MM.1S (cell line): ENCODE data around the gene GRIK1.

ENCODE experiments used
- DNase-seq: peaks from one replicate; pipeline ENCODE4 v3.0.0-alpha.2; 2015
- H2AFZ ChIP-seq: fragments of 300-600 bp; sonication (generic); 2 replicates; pipeline ENCODE4 v1.6.0; 2016; ENCODE audit warnings: antibody characterized with exemption, low read length
- H3F3A ChIP-seq: fragments of 300-600 bp; sonication (generic); 2 replicates; pipeline ENCODE4 v1.6.1; 2016; ENCODE audit warnings: mild to moderate bottlenecking, antibody characterized with exemption, low read length, moderate library complexity, mixed read lengths; ENCODE audit not compliant: insufficient read depth
- H3K27ac ChIP-seq: fragments of 300-600 bp; sonication (generic); 2 replicates; pipeline ENCODE4 v1.5.1; 2016; ENCODE audit warnings: mild to moderate bottlenecking, low read length
- H3K27me3 ChIP-seq: fragments of 300-600 bp; sonication (generic); replicated peaks from 2 replicates; pipeline ENCODE4 v1.6.0; 2016; ENCODE audit warnings: low read length; ENCODE audit not compliant: insufficient read depth
- H3K36me3 ChIP-seq: fragments of 300-600 bp; sonication (generic); replicated peaks from 2 replicates; pipeline ENCODE4 v1.6.1; 2016; ENCODE audit warnings: mild to moderate bottlenecking, low read length, mixed read lengths; ENCODE audit not compliant: insufficient read depth
- H3K4me1 ChIP-seq: fragments of 300-600 bp; sonication (generic); 2 replicates; pipeline ENCODE4 v1.6.1; 2016; ENCODE audit warnings: low read length, mixed read lengths
- H3K4me2 ChIP-seq: fragments of 300-600 bp; sonication (generic); 2 replicates; pipeline ENCODE4 v1.6.0; 2016; ENCODE audit warnings: low read depth, low read length
- H3K4me3 ChIP-seq: fragments of 300-600 bp; sonication (generic); 2 replicates; pipeline ENCODE4 v1.5.1; 2016; ENCODE audit warnings: low read length, mixed read lengths
- H3K79me2 ChIP-seq: fragments of 300-600 bp; sonication (generic); 2 replicates; pipeline ENCODE4 v1.6.1; 2016; ENCODE audit warnings: mixed run types, low read length, mixed read lengths
- H3K9ac ChIP-seq: fragments of 300-600 bp; sonication (generic); 2 replicates; pipeline ENCODE4 v1.6.1; 2016; ENCODE audit warnings: low read length, mixed read lengths
- H3K9me2 ChIP-seq: fragments of 300-600 bp; sonication (generic); replicated peaks from 2 replicates; pipeline ENCODE4 v1.6.1; 2016; ENCODE audit warnings: mild to moderate bottlenecking, low read length, mixed read lengths; ENCODE audit not compliant: insufficient read depth
- H3K9me3 ChIP-seq: fragments of 300-600 bp; sonication (generic); replicated peaks from 2 replicates; pipeline ENCODE4 v1.6.1; 2016; ENCODE audit warnings: mild to moderate bottlenecking, low read length, mixed read lengths; ENCODE audit not compliant: insufficient read depth
- H4K20me1 ChIP-seq: fragments of 300-600 bp; sonication (generic); 2 replicates; pipeline ENCODE4 v1.6.1; 2016; ENCODE audit warnings: mild to moderate bottlenecking, low read length, moderate library complexity, mixed read lengths; ENCODE audit not compliant: insufficient read depth
- CTCF ChIP-seq: fragments of 300-600 bp; sonication (generic); IDR thresholded peaks from 2 replicates; pipeline ENCODE4 v1.5.1; 2016; ENCODE audit warnings: antibody characterized with exemption, low read length, mixed read lengths
- EZH2 ChIP-seq: fragments of 300-600 bp; sonication (generic); optimal IDR thresholded peaks from 2 replicates; pipeline ENCODE3; 2017; ENCODE audit warnings: low read depth, mild to moderate bottlenecking, antibody characterized with exemption, low read length, mixed read lengths
- EZH2phosphoT487 ChIP-seq: fragments of 300-600 bp; sonication (generic); IDR thresholded peaks from 2 replicates; pipeline ENCODE4 v1.6.1; 2018; ENCODE audit warnings: antibody characterized with exemption, low read length

The GRIK1 gene

DNA sequence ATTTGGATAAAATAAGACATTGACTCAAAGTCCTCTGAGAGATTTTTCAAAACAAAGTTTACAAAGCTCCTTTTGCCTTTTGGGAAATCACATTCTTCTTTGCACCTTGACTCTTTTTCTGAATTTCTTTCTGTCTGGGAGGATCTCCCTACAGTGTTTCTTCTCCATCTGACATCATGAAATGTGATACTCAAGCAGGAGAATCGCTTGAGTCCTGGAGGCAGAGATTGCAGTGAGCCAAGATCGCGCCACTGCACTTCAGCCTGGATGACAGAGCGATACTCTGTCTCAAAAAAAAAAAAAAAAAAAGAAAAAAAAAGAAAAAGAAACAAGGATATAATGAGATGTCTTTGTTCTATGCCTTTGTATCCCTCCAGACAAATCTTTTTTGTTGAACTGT, 13.3 kb upstream of the GRIK1 start:
- TF ChIP-seq CTCF (no peak), EZH2 (no peak), EZH2phosphoT487 (no peak)
- Histone ChIP-seq H3K9ac (no peak overlapping the region), H3K4me2 (no peak overlapping the region), H3K9me3 (no peaks in the 10 kb centered on the region), H3K4me1 (no peaks in the 10 kb centered on the region), H3K27me3 (no peaks in the 10 kb centered on the region), H3K36me3 (no peaks in the 10 kb centered on the region), H3K9me2 (no peaks in the 10 kb centered on the region), H3F3A (no peaks in the 10 kb centered on the region), H3K4me3 (no peak overlapping the region), H4K20me1 (no peaks in the 10 kb centered on the region), H3K27ac (no peak overlapping the region), H3K79me2 (no peaks in the 10 kb centered on the region), H2AFZ (no peak overlapping the region)
- no peak for DNase-seq

DNA sequence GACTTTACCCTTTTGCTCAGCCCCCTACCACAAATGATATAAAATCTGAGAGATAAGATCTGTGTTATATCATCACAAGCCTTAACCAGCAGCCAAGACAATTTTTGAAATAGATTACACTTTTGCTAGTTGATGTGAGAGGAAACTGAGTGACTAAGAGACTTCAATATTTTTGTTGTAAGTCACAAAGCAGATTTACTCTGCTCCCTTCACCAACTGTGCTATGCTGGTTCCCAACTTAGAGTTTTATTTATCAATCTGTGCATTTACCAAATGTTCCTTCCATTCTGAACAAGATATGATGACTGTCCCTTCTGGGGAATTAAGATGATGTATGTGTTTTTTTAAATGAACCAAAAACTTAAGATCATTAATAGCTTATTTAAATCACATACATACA, 12.1 kb upstream of the GRIK1 start:
- Histone ChIP-seq H3K27ac (no peak overlapping the region), H3K4me3 (no peak overlapping the region), H3K9me2 (no peaks in the 10 kb centered on the region), H4K20me1 (no peaks in the 10 kb centered on the region), H3K9ac (no peak overlapping the region), H2AFZ (no peak overlapping the region), H3F3A (no peaks in the 10 kb centered on the region), H3K4me1 (no peaks in the 10 kb centered on the region), H3K27me3 (no peaks in the 10 kb centered on the region), H3K79me2 (no peaks in the 10 kb centered on the region), H3K4me2 (no peak overlapping the region), H3K36me3 (no peaks in the 10 kb centered on the region), H3K9me3 (no peaks in the 10 kb centered on the region)
- no peak for DNase-seq
- TF ChIP-seq CTCF, result no peak
- TF ChIP-seq EZH2, result no peak
- TF ChIP-seq EZH2phosphoT487, result no peak

DNA sequence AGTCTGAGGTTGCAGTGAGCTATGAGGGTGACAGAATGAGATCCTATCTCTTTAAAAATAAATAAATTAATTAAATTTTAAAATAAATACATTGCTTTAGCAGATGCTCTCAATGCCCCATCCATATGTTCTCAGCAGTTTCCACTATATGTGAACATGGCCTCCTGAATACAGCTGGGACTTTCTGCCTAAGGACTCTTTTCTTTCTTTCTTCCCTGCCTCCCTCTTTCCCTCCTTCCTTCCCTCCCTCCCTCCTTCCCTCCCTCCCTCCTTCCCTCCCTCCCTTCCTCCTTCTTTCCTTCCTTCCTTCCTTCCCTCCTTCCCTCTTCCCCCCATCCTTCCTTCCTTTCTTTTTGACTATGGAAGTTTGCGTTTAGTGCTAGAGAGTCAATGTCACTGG, 10.2 kb upstream of the GRIK1 start:
- Histone ChIP-seq H2AFZ (no peak overlapping the region), H3K9me3 (no peaks in the 10 kb centered on the region), H3K4me1 (no peaks in the 10 kb centered on the region), H3K27ac (no peak overlapping the region), H3K79me2 (no peaks in the 10 kb centered on the region), H3F3A (no peaks in the 10 kb centered on the region), H3K27me3 (no peaks in the 10 kb centered on the region), H3K9ac (no peak overlapping the region), H3K4me3 (no peak overlapping the region), H3K4me2 (no peak overlapping the region), H3K9me2 (no peaks in the 10 kb centered on the region), H4K20me1 (no peaks in the 10 kb centered on the region), H3K36me3 (no peaks in the 10 kb centered on the region)
- no peak for DNase-seq
- TF ChIP-seq CTCF (no peak), EZH2phosphoT487 (no peak), EZH2 (no peak)

- TF ChIP-seq EZH2 (no peak), CTCF (no peak), EZH2phosphoT487 (no peak)
Observed at GRCh38 chr21:29947119-29947518, 7.3 kb upstream of the GRIK1 start.

More at GRCh38 chr21:29947119-29947518, 7.3 kb upstream of the GRIK1 start:
- Histone ChIP-seq H3K27ac (no peak overlapping the region), H3F3A (no peaks in the 10 kb centered on the region), H3K9ac (no peak overlapping the region), H3K36me3 (no peaks in the 10 kb centered on the region), H4K20me1 (no peaks in the 10 kb centered on the region), H3K27me3 (no peaks in the 10 kb centered on the region), H3K79me2 (no peaks in the 10 kb centered on the region), H3K4me2 (no peak overlapping the region), H3K9me3 (no peaks in the 10 kb centered on the region), H3K4me1 (no peaks in the 10 kb centered on the region), H2AFZ (no peak overlapping the region), H3K4me3 (no peak overlapping the region), H3K9me2 (no peaks in the 10 kb centered on the region)
- DNase-seq, result no peak
